Psoas muscle (tissue), 8 donors: ENCODE results near the gene KIF1A. TPM values are rescaled to one million over a fixed set of nuclear protein-coding genes. Genes with fewer than 3 reads are reported as not detected.

Source experiments
- ATAC-seq, 4 donors: fragments of 200-7000 bp; cut with Tn5 transposase; one replicate each; pipeline ENCODE4 v1.9.1; 2020; ENCODE audit warnings: moderate library complexity in 3 of 4, mild to moderate bottlenecking in 2 of 4
- DNase-seq, 2 donors: peaks; one replicate each; pipeline ENCODE4 v3.0.0-alpha.2; 2020
- H3K27ac ChIP-seq: fragments of 200-600 bp; one replicate; pipeline ENCODE4 v1.8.0; 2022
- H3K27me3 ChIP-seq, 3 donors: fragments of 200-600 bp in 1 of 3; one replicate each; pipeline versions ENCODE4 v1.6.1 to v1.8.0; 2013 to 2022; ENCODE audit warnings: low read length in 2 of 3, mild to moderate bottlenecking in 2 of 3, moderate library complexity in 1 of 3; ENCODE audit not compliant: insufficient read depth in 3 of 3
- H3K36me3 ChIP-seq, 2 donors: fragments of 200-600 bp in 1 of 2; one replicate each; pipeline versions ENCODE4 v1.6.1 to v1.8.0; 2013 to 2022; ENCODE audit warnings: low read depth in 1 of 2, mild to moderate bottlenecking in 1 of 2, moderate library complexity in 1 of 2; ENCODE audit not compliant: insufficient read depth in 1 of 2
- H3K4me1 ChIP-seq: fragments of 200-600 bp; one replicate; pipeline ENCODE4 v1.8.0; 2022
- H3K4me3 ChIP-seq: fragments of 200-600 bp; one replicate; pipeline ENCODE4 v1.8.0; 2022; ENCODE audit warnings: mild to moderate bottlenecking
- H3K9me3 ChIP-seq: fragments of 200-600 bp; one replicate; pipeline ENCODE4 v1.8.0; 2022
- WGBS, 3 donors: extraction: QIAGEN DNeasy Blood & Tissue Kit; methylation state at CpG; one replicate each; pipeline versions ENCODE4 v1.1.6 to v1.1.7; 2013; 5-methylcytosine and 5-hydroxymethylcytosine counted together
- intact Hi-C, 2 donors: fragments of 100-400 bp; cut with DNase I; formaldehyde crosslinking; loops; one replicate each; pipeline versions ENCODE4 v1.11.0 to v1.14.2; 2022
- polyA plus RNA-seq, 3 donors: library from polyadenylated mRNA; stranded (reverse); fragments of 200-250 nt; gene quantifications; one replicate each; pipeline ENCODE4 v1.2.3, GENCODE V29; 2013
- total RNA-seq, 4 donors: library from RNA; stranded (reverse); fragmentation: NEBNext Ultra II Directional in 2 of 4; extraction: Animal tissue kit (Norgen Biotek cat#: 25700) in 2 of 4; gene quantifications; one replicate each; pipeline versions ENCODE4 v1.2.1 to v1.2.4, GENCODE V29; 2021 to 2023
- TF ChIP-seq, protein P1 (sequence below): fragments of 200-600 bp; IDR thresholded peaks from one replicate; pipeline ENCODE4 v1.8.0; 2022; ENCODE audit warnings: antibody characterized with exemption
- donor health status: healthy with polysubstance abuse.
- donor health status: DM: no; HTN: no; CAD: no; lungs with moderate emphysema.
- donor health status: Bipolar disorder and iron deficiency.
- donor health status: healthy.
- donor health status: DM: yes; HTN: yes; CAD: no.
- donor health status: DM: no; HTN: no; CAD: no.
- donor health status: DM: no; HTN: no; CAD: no.
- donor health status: DM: yes; HTN: yes; CAD: no.

The KIF1A gene
- total and polyA plus RNA-seq, 7 donors: 0.01 to 1.2 (median 0.12) TPM; not detected in 2

DNA sequence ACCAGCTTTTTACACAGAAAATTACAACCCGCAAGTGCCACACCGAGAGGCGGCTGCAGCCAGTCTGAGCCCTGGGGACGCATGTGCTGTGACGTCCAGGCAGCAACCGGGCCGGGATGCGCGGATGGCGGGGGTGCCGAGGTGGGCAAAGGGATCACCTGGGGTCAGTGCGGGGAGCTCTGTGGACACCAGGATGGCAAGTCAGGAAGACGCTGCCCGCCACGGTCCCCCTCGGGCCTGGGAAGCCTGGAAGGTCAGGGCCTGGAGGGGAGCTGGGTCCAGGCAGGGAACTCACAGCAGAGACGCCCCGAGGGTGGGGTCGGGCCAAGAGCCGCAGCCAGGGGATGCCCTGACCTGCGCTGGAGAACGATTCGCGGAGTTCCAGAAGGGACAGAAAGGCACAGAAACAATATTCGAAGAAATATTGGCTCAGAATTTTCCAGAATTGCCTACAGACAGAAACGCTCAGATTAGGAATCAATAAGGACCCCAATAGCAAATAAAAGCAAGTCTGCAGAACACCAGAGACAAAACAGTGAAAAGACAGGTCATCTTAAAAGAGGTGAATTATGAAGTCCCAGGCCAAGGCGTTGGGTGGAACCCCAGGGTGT, 11.7 kb upstream of the KIF1A start:
- 12 to 15% (median 13%) methylated on average over 22 to 27 of the region's 27 CpGs for WGBS, 3 donors
- TF ChIP-seq, protein P1, sequence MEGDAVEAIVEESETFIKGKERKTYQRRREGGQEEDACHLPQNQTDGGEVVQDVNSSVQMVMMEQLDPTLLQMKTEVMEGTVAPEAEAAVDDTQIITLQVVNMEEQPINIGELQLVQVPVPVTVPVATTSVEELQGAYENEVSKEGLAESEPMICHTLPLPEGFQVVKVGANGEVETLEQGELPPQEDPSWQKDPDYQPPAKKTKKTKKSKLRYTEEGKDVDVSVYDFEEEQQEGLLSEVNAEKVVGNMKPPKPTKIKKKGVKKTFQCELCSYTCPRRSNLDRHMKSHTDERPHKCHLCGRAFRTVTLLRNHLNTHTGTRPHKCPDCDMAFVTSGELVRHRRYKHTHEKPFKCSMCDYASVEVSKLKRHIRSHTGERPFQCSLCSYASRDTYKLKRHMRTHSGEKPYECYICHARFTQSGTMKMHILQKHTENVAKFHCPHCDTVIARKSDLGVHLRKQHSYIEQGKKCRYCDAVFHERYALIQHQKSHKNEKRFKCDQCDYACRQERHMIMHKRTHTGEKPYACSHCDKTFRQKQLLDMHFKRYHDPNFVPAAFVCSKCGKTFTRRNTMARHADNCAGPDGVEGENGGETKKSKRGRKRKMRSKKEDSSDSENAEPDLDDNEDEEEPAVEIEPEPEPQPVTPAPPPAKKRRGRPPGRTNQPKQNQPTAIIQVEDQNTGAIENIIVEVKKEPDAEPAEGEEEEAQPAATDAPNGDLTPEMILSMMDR: no peak
- intact Hi-C loops: no loop called here

DNA sequence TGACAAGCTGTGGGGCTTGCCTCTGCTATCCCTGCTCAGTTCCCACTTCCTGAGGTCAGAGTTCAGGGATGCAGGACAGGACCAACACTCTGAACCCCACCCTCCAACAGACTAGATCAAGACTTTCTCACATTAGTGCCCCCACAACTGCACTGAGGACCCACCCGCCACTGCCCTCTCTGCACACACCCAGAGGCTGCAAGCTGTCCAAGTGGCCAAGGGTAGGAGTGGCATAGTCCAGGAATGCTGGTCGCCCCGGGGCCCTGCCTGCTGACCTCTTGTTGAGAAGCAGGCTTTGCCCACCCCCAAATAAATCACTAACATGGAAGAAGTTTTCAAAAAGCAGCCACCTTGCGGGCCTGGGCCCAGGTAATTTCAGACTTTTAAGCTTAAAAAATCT, 5.5 kb upstream of the KIF1A start:
- WGBS, 3 donors: 74 to 80% (median 77%) methylated on average over 4 of the region's 4 CpGs
- no peaks in the 10 kb centered on the region for H3K36me3 ChIP-seq
- H3K4me3 ChIP-seq: no peak overlapping the region
- H3K9me3 ChIP-seq: no peaks in the 10 kb centered on the region
- no peak overlapping the region for H3K27ac ChIP-seq
- no peak for DNase-seq
- intact Hi-C loops: no loop called here
- no peak for ATAC-seq
- TF ChIP-seq, protein P1: no peak
- H3K27me3 ChIP-seq: peaks cover 0 to 96% (median 23%) of the 10 kb centered on the region in 3 donors
- H3K4me1 ChIP-seq: no peaks in the 10 kb centered on the region

More for the DNA sequence above, 11.7 kb upstream of the KIF1A start:
- Histone ChIP-seq H3K4me3 (peak overlapping the region; percentile 42), H3K36me3 (no peaks in the 10 kb centered on the region), H3K4me1 (peaks cover 4% of the 10 kb centered on the region), H3K9me3 (no peaks in the 10 kb centered on the region), H3K27me3 (peaks cover 0 to 50% (median 6%) of the 10 kb centered on the region in 3 donors), H3K27ac (no peak overlapping the region)
- DNase-seq: no peak
- peak; percentile 18 to 25 (median 20) for ATAC-seq

DNA sequence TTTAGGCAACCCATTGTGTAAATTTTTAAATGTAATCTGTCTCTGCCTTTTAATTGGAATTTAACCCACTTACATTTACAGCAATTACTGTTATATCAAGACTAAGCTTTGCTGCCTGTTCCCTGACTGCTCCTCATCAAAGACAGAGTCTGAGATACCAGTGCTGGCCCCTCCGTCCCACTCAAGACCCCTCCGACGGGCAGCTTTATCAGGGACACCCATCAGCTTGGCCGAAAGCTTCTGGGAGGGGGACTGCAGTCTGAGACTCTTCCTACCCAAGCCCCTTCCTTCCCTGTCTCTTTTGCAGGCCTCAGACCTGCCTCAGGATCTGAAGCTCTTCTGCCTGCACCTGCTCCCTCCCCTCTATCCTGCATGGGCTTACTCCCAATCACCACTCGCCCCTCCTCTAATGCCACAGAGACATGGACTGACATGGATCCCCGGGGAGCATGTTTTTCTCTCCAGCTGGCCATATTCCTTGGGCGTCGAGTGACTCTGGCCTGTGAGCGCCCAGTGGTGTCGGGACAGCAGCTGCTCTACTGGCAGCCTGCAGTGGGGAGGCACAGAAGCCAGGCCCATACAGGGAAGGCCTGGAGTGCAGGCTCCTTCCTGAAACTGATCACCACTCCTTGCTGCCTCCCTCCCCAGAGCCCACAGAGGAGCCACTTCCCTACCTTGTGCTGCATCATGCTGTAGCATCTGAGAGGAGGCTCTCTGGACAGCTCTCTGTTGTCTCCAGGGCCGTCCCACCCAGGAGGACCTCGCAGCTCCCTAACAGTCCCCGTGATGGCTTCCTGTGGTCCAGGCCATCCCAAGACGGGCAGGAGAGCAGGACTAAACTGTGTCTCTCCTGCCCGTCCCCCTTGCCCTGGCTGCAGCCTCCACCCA, 3.7 kb upstream of the KIF1A start:
- Histone ChIP-seq H3K4me1 (peaks cover 3% of the 10 kb centered on the region), H3K27me3 (peaks cover 0 to 91% (median 28%) of the 10 kb centered on the region in 3 donors), H3K27ac (no peak overlapping the region), H3K4me3 (no peak overlapping the region), H3K36me3 (no peaks in the 10 kb centered on the region), H3K9me3 (no peaks in the 10 kb centered on the region)
- ATAC-seq: no peak
- TF ChIP-seq, protein P1: no peak
- intact Hi-C loops: no loop called here
- whole genome bisulfite sequencing, 3 donors: 64 to 74% (median 73%) methylated on average over 15 of the region's 15 CpGs
- DNase-seq: no peak

DNA sequence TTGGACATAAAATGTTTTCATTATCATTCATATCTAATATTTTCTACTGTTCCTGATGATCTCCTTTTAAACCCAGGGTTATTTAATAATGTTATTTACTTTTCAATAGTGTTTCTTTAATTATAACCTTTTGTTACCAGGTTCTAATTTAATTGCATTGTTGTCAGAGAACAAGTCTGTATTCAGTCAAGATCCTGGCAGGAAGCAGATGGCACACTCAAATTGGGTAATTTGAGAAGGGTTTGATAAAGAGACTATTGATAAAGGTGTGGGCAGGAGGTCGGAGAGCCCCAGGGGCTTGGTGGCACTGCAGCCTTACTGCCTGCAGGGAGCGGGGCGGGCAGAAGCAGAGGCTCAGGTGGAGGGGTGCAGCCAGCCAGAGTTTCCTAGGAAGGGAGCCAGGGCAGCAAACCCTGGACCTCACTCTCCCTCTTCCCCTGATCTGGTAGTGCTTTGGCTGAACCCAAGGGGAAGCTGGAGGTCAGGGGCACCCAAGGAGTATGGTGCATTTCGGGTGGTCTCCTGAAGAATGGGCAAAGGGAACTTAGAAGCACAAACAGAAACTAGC, 2.3 kb upstream of the KIF1A start:
- H3K36me3 ChIP-seq: no peaks in the 10 kb centered on the region
- DNase-seq (peak in 1 of 2 donors; percentile 45), ATAC-seq (no peak)
- TF ChIP-seq, protein P1: no peak
- H3K27ac ChIP-seq: no peak overlapping the region
- intact Hi-C loops: no loop called here
- H3K9me3 ChIP-seq: no peaks in the 10 kb centered on the region
- WGBS, 3 donors: 79 to 83% (median 82%) methylated on average over 4 of the region's 4 CpGs
- H3K27me3 ChIP-seq: peaks cover 0 to 91% (median 26%) of the 10 kb centered on the region in 3 donors
- H3K4me1 ChIP-seq: peaks cover 3% of the 10 kb centered on the region
- no peak overlapping the region for H3K4me3 ChIP-seq
